HEK293 (cell line): ENCODE data around the gene ABHD17A.

Experiments
- GLIS1 ChIP-seq: fragments of 450-650 bp; formaldehyde crosslinking; IDR thresholded peaks from 2 replicates; pipeline ENCODE4 v1.5.1; 2016; ENCODE audit warnings: missing biosample characterization, missing genetic modification characterization
- GLIS2 ChIP-seq: fragments of 450-650 bp; formaldehyde crosslinking; IDR thresholded peaks from 2 replicates; pipeline ENCODE4 v1.5.1; 2016; ENCODE audit warnings: missing biosample characterization, missing genetic modification characterization
- ZNF302 ChIP-seq: fragments of 450-650 bp; formaldehyde crosslinking; IDR thresholded peaks from 2 replicates; pipeline ENCODE4 v1.5.1; 2016; ENCODE audit warnings: missing biosample characterization, missing genetic modification characterization, low read depth
- ZNF529 ChIP-seq: fragments of 450-650 bp; formaldehyde crosslinking; IDR thresholded peaks from 2 replicates; pipeline ENCODE4 v1.5.1; 2017; ENCODE audit warnings: missing genetic modification characterization, missing biosample characterization; ENCODE audit not compliant: insufficient replicate concordance
- ZSCAN18 ChIP-seq: fragments of 450-650 bp; formaldehyde crosslinking; IDR thresholded peaks from 2 replicates; pipeline ENCODE4 v1.5.1; 2016; ENCODE audit warnings: missing biosample characterization, missing genetic modification characterization
- TF ChIP-seq, protein P1 (sequence below): fragments of 450-650 bp; formaldehyde crosslinking; IDR thresholded peaks from 2 replicates; pipeline ENCODE4 v1.5.1; 2016; ENCODE audit warnings: missing biosample characterization, missing genetic modification characterization, low read depth
- TF ChIP-seq, protein P2 (sequence below): fragments of 450-650 bp; formaldehyde crosslinking; IDR thresholded peaks from 2 replicates; pipeline ENCODE4 v1.5.1; 2016; ENCODE audit warnings: missing biosample characterization, missing genetic modification characterization

DNA sequence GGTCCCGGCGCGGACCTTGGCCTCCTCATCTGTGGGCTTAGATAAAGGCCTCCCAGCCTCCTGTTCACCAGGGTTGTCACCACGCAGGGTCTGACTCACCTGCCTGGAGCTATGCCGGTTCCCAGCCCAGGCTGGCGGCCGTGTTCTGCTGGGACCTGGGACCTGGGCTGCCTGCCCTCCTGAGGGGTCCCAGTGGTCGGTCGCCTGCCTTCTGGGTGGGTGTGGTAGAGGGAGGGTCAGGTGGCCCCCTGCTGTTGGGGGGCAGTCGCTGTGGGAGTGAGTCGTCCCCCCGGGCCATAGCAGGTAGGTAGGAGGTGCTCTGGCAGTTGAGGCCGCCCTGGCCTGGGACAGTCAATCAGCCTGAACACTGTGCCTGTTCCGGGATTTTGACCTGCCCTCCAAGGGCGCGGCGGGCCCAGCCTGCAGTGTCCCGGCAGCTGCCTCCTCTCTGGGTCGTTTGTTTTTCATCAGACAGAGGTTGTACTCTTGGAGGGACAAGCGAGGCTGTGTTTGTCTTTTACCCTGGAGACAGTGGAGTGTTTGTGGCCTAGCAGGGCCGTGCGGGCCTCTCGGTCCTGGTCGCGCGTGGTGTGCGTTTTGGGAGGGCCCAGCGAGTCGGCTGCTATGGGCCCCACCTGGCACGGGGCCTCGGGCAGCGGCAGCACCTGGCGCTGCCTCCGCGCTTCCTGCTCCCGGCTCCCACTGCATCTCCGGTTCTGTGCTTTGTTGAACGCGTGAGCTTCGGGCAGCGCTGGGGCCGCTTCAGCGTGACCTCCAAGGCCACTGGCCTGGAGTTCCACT lies 22.5 kb upstream of the ABHD17A start:
- TF ChIP-seq GLIS1 (tag by site-specific recombination) (no peak), GLIS2 (no peak), ZNF529 (tag by site-specific recombination) (no peak), ZNF302 (tag by site-specific recombination) (no peak), ZSCAN18 (no peak)
- TF ChIP-seq, protein P1, sequence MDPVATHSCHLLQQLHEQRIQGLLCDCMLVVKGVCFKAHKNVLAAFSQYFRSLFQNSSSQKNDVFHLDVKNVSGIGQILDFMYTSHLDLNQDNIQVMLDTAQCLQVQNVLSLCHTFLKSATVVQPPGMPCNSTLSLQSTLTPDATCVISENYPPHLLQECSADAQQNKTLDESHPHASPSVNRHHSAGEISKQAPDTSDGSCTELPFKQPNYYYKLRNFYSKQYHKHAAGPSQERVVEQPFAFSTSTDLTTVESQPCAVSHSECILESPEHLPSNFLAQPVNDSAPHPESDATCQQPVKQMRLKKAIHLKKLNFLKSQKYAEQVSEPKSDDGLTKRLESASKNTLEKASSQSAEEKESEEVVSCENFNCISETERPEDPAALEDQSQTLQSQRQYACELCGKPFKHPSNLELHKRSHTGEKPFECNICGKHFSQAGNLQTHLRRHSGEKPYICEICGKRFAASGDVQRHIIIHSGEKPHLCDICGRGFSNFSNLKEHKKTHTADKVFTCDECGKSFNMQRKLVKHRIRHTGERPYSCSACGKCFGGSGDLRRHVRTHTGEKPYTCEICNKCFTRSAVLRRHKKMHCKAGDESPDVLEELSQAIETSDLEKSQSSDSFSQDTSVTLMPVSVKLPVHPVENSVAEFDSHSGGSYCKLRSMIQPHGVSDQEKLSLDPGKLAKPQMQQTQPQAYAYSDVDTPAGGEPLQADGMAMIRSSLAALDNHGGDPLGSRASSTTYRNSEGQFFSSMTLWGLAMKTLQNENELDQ (tag by site-specific recombination): no peak
- TF ChIP-seq, protein P2, sequence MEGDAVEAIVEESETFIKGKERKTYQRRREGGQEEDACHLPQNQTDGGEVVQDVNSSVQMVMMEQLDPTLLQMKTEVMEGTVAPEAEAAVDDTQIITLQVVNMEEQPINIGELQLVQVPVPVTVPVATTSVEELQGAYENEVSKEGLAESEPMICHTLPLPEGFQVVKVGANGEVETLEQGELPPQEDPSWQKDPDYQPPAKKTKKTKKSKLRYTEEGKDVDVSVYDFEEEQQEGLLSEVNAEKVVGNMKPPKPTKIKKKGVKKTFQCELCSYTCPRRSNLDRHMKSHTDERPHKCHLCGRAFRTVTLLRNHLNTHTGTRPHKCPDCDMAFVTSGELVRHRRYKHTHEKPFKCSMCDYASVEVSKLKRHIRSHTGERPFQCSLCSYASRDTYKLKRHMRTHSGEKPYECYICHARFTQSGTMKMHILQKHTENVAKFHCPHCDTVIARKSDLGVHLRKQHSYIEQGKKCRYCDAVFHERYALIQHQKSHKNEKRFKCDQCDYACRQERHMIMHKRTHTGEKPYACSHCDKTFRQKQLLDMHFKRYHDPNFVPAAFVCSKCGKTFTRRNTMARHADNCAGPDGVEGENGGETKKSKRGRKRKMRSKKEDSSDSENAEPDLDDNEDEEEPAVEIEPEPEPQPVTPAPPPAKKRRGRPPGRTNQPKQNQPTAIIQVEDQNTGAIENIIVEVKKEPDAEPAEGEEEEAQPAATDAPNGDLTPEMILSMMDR: no peak
